Stromal cell of bone marrow (primary cell): ENCODE measurements around the gene HMGA1.

Experiments
- DNase-seq: peaks from one replicate; pipeline ENCODE4 v3.0.0-alpha.2; 2012; ENCODE audit warnings: low read depth

The HMGA1 gene

DNA sequence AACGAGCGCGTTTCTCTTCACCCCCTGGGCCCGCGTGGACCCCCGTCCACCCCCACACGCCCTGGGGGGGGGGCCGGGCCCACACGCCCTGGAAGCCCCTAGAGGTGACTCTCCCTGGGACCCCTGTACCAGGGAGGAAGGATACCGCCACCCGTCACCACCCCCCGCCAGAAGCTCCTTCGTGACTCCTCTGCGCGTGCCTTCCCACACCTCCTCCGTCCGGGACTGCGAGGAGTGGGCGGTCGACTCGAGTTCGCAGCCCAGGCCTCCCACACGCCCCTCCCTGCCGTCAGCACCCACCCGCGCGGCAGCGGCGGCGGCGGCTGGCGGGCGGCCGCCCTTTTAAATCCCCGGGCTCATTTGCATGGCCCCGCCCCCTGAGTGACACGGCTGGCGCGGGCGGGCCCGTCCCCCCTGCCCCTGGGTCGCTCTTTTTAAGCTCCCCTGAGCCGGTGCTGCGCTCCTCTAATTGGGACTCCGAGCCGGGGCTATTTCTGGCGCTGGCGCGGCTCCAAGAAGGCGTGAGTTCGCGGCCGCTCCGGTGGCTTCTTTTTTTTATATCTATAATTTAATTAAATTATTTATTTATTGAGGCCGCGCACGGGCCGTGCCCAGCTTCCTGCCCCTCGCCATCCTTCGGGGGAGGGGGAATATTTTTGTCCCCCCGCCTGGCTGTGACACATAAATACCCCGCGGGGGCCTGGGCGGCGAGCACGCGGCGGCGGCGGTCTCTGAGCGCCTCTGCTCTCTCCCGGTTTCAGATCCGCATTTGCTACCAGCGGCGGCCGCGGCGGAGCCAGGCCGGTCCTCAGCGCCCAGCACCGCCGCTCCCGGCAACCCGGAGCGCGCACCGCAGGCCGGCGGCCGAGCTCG lies at the start of gene HMGA1:
Gene HMGA1, plus strand, starts transcription at position 431 of the 873 bp plus-strand sequence. CDS start 3,908 bp downstream, outside the sequence.
- DNase-seq: peak; percentile 59

DNA sequence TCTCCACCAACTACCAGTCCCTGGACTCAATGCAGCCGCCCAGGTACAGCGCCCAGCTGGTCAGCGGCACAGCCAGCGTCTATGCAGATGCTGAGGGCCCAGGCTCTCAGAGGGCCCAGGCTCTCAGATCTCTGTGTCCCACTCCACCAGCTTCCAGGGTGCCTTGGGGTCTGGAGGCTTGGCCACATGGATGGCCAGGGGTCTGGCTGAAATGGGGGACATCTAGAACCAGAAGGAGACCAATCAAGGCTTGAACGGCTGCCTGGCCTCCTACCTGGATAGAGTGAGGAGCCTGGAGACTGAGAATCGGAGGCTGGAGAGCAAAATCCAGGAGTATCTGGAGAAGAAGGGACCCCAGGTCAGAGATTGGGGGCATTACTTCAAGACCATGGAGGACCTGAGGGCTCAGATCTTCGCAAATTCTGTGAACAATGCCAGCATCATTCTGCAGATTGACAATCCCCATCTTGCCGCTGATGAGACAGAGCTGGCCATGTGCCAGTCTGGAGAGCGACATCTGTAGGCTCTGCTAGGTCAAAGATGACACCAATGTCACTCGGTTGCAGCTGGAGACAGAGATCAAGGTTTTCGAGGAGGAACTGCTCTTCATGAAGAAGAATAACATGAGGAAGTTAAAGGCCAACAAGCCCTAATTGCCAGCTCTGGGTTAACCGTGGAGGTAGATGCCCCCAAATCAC lies 46.7 kb upstream of the HMGA1 start:
- no peak for DNase-seq

GRCh38 chr6:34190504-34191122 lies 46.1 kb upstream of the HMGA1 start:
- no peak for DNase-seq

DNA sequence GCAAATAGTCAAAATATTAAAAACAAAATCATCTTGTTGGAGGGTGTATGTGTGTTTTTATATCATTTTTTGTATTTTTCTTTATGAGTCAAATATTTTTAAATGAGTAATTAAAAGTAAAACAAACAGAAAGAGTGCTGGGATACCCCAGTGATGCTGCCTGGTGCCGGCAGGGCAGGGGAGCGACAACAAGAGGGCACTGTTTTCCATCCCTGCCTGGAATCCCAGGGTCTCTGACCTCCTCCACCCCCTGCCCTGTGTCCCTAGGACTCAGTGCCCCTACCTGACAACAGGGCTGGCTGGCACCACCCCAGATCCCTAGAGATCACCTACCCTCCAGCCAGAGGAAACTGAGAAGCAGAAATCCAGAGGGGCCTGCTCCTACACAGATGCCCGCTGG lies 41.9 kb upstream of the HMGA1 start:
- DNase-seq: no peak

- DNase-seq: no peak
Observed at GRCh38 chr6:34195726-34196115, 41.0 kb upstream of the HMGA1 start.

GRCh38 chr6:34196116-34196832 lies 40.4 kb upstream of the HMGA1 start:
- DNase-seq: peak; percentile 43

- no peak for DNase-seq
Observed at GRCh38 chr6:34196833-34197195, 39.9 kb upstream of the HMGA1 start.

- DNase-seq: no peak
Observed at GRCh38 chr6:34200340-34200971, 36.2 kb upstream of the HMGA1 start.

DNA sequence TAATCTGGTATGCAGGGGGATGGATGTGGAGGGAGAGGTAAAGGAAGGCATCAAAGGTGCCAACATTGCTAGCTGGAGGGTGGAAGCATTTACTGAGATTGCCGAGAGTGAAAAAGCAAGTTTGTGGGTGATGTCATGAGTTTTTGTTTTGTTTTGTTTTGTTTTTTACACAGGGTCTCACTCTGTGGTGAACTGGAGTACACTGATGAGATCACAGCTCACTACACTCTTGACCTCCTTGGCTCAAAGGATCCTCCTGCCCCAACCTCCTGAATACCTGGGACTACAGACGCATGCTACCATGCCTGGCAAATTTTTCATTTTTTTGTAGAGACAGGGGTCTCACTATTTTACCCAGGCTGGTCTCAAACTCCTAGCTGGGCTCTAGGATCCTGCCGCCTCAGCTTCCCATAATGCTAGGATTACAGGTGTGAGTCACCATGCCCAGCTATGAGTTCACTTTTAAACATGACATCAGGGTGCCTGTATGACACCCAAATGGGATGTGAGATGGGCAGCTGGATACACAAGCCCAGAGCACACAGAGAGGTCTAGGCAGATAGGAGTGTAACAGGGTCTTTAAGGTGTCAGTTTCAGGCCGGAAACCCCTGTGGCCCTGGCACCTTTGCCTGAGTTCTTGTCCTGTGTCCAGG lies 35.1 kb upstream of the HMGA1 start:
- DNase-seq: no peak

- no peak for DNase-seq
Observed at GRCh38 chr6:34202329-34203201, 34.1 kb upstream of the HMGA1 start.

- no peak for DNase-seq
Observed at GRCh38 chr6:34204693-34205092, 32.0 kb upstream of the HMGA1 start.

DNA sequence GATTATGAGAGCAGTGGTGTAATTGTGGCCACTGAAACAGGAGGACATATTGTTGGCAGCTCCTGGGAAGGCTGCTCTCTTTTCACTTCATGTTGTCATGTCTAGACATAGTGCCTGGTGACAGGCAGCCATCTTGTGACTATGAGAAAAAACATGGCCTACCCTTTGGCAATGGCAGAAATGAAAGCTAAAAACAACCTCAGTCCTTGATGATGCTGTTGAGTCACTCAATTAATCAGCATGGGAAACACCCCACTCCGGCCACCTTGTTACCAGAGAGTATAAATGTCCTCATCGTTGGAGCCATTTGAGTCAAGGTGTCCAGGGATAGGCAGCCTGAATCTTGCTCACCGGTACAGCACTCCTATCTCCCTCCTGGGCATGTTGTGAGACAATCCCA lies 31.2 kb upstream of the HMGA1 start:
- no peak for DNase-seq

DNA sequence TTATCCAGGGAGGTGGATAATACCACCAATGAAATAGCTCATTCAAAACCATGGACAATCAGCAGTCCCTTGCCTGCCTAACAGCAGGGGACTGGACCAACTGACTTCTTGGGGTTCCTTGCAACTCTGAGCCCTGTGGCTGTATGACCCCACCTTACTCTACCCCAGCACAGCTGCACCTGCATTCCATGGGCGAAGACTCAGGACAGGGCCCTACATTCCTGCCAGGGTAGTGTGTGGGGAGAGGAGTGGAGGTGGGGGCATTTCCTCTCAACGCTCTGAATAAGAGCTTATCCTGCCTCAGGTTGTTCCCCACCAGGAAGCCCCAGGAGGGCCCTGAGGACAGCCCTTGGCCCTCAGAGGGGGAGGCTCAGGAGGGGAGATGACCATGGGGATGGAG lies 30.8 kb upstream of the HMGA1 start:
- no peak for DNase-seq

- no peak for DNase-seq
Observed at GRCh38 chr6:34206726-34207125, 29.9 kb upstream of the HMGA1 start.

DNA sequence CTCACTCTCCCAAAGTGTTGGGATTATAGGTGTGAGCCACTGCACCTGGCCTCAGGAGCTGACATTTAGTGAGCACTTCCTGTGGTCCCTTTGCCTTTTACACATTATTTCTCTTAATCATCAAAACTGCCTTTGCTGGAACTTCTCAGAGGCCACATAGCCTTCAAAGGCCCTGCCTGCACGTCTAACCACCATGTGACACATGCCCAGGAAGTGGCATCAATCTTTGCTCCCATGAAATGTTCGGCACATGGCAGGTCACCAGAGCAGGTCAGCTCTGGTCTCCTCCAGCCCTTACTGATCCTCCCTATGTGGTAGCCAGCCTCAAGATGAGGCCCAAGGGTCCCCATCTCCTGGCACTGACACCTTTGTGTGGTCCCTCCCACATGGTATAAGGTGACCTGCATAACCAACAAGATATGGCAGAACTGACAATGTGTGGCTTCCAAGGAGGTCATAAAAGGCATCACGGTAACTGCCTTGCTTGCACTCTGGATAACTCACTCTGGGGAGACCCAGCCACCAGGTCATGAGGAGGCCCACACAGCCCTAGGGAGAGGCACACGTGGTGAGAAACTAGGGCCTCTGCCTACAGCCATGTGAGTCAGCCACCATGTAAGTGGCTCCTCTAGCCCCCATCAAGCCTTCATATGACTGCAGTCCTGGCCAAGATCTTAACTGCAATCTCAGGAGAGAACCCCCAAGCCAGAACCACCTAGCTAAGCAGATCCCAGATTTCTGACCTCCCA lies 28.8 kb upstream of the HMGA1 start:
- no peak for DNase-seq

DNA sequence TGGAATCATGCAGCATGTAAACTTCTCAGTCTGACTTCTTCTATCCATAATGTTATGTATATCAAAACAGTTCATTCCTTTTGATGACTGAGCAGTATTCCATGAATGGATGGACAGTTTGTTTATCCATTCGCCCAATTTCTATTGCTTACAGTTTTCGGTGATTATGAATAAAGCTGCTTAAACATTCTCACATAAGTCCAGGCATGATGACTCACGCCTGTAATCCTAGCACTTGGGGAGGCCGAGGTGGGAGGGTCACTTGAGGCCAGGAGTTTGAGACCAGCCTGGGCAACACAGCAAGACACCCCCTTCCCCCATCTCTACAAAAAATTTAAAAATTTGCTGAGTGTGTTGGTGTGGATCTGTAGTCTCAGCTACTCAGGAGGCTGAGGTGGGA lies 22.9 kb upstream of the HMGA1 start:
- no peak for DNase-seq

DNA sequence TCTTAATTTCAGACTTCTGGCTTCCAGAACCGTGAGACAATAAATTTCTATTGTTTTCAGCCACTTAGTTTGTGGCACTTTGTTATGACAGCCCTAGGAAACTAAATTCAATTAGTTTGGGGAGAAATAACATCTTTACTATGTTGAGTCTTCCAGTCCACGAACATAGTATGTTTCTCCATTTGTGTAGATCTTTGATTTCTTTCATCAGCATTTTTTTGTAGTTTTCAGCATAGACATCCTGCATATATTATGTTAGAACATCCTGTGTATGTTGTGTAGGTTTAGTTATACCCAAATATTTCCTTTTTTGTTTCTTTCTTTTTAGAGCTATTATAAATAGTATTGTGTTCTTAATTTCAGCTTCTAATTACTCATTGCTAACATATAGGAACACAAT lies 18.0 kb upstream of the HMGA1 start:
- DNase-seq: no peak

DNA sequence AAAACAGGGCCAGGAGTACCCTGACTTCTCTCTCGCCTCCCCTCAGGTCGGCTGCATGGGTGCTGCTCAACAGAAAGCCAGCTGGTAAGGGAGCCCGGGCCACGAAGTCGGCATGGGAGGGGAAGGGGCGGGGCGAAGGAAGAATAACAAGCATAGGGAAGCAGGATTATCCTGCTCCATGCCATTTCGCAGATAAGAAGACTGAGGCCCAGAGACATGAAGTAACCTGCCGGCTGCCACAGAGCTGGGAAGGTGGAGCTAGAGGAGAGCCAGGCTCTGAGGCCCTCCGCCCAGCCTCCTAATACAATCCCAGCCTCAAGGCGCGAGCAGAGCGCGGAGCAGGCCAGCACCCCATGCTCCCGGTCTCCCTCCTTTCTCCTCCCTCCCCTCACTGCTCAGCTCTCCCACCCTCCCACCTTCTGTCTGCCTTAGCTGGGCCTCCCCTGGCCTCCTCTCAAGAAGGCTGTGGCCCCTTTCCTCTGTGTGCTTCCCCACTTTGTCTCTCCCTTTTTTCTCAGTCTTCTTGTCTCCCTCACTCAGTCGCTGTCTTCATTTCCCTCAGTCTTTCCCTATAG lies 13.2 kb upstream of the HMGA1 start:
- no peak for DNase-seq
